NCI-H1436 (cell line): ENCODE measurements around the gene MFNG.

Experiments used
- DNase-seq: peaks from one replicate; lab custom pipeline; 2025; lab: John Stamatoyannopoulos, UW

The MFNG gene

DNA sequence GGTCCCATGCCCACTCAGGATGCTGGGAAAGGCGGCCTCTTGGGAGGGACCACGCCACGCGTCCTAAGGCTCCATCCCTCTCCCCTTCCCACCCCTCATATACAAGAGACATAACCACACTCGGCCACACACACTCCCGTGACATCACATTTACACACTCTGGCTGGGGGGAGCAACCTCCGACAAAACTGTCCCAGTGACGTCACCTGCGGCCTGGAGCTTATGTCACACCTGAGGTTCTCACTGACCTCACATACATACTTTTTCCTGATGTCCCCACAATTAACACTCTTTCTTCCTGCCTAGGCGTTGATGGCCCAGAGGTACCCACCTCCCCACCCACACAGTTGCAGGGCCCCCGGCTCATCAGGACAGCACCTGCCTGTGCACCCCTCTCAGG is 60.8 kb downstream of the MFNG start:
- DNase-seq = no peak

DNA sequence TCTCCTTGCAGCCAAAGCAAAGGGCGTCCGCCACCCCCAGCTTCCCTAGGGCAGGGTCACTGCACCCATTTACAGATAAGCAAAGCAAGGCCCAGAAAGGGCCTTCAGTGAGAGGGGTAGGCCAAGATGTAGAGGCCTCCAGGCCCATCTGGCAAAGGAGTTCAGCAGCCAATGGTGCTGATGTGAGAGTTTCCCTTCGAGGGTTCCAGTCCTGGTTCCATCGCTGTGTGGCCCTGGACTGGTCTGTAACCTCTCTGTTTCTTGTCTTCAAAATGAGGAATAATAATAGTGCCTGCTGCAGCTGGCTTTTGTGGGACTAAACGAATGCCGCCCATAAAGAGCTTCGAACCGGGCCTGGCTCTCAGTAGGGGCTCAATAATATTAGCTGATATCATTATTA is 62.9 kb downstream of the MFNG start:
- DNase-seq = no peak

DNA sequence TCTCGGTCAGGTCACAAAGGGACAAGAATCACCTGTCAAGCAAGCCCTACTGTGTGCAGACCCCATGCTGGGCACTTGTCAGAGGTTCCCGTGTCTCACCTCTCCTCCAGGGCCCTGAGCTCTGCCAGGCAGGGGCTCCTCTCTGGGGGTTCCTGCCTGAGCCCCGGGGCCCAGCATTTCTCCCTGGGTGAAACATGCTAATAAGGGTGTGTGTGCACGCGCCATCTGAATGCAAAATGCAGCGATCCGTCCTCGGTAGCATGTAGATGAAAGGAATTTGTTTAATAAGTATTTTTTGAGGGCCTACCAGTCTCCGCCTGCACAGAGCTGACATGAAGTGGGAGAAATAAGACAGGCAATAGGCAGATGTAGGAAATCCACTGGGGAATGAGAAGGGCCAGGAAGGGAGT is 64.7 kb downstream of the MFNG start:
- DNase-seq = no peak

DNA sequence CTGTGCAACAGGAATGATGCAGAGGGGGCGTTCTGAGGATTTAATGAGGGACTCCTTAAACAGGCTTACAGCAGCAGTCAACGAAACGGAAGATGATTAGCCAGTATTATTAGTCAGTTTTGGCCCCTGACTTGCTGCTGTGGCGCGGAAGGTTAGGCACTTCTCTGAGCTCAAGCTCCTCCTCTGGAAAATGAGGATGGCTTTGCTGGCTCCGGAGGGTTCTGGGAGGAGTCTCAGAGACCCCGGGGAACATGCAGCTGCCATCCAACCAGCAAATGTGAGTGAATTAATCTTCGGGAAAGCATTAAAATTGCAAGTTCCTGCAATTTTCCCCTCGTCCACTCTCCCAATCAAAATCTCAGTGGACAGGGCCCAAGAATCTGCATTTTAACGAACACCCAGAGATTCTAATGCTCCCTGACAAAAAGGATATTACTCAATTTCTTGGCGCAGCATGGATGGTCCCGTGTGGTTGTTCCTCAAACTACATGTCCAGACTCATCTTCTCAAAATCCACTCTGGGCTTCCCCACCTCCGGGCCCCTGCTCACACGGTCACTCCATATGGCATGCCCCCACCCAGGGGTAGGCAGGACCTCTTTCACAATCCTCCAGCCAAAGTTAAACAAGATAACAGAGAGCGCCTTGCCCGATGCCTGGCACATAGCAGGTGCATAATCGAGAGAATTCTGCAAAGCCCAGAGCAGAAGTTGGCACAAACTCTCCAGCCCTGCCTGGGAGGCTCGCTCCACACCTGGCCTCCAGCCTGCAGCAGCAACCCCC is 65.3 kb downstream of the MFNG start:
- DNase-seq = no peak

DNA sequence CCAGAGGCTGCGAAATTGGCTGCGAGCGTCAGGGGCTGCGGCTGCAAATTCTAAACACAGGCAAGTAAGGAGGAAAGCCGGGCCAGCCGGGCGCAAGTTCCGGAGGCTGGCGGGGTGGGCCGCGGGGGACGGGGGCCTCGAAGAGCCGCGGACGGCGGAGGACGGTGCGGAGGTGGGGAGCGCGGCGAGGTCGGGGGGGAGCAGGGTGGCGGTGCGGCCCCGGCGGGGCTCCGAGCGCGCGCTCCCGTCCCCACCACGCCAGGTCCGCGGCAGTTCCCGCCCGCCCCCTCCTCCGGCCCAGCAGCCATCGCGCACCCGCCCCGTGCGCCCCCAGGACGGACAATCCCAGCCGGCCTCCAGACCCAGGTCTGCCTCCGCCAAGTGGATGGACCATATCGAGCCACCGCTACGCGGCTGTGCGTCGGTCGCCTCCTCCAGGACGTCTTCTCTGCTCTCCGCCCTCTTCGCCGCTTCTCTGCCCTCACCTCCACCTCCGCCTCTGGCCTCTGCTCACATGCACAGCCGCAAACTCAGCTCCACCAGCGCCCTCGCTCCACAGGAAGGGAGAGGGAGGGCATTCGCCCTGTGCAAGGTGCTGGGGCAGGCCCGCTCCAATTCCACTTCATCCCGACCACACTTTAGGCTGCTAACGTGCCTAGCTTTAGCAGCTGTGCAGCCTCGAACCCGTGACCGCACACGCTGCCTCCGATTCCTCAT is 66.1 kb downstream of the MFNG start:
- no peak for DNase-seq

DNA sequence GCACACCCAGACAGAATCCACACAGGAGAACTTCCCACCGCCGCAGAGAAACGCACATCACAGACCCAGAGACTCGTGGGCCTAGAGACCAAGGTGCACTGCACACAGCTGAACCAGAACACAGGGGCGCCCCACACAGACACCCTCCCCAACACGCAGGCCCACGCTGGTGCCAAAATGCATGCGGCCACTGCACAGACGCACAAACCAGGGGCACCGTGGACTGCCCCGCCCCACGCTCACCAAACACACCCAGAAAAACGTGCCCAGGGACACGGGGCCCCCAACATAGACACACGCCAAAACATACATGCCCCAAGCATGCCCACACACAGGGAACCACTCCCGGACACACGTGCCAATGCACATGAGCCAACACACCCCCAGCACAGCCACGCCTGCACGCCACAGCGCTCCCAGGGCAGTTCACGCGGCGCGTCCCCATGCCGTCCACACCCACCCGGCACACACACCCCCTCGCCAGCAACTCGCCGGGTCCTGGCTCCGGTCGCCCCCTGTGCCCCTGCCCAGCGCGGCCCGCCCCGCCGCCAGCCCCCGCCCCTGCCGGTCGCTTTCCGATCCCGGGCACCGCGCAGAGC is 66.7 kb downstream of the MFNG start:
- no peak for DNase-seq
